ENCODE results near the gene RNF217.

RNF217 gene

GRCh38 chr6:125111219-125111983, 149.2 kb downstream of the RNF217 start:
- Histone ChIP-seq H3K4me3 (no peak overlapping the region), H3K9ac (ENCODE audit: insufficient read length) (no peak overlapping the region), H3K27ac (no peak overlapping the region), H3K36me3 (ENCODE audit: insufficient read depth, low read length) (no peaks in the 10 kb centered on the region), H3K9me3 (ENCODE audit: low read depth, low read length) (peaks cover 3% of the 10 kb centered on the region; the same call in 1 of the 2 replicates)
- DNase-seq (ENCODE audit: low read depth, low spot score), result no peak
- TF ChIP-seq POLR2AphosphoS5 (IDR thresholded peaks at IDR 0.05; ENCODE audit: borderline replicate concordance, low read depth, low read length) (no peak), FOXP2 (optimal IDR thresholded peaks at IDR 0.05; ENCODE audit: control extremely low read depth, extremely low read length, insufficient read depth) (no peak), EZH2 (IDR thresholded peaks at IDR 0.05) (no peak)

- Histone ChIP-seq H3K9me3 (ENCODE audit: low read depth, low read length) (peaks cover 3% of the 10 kb centered on the region; the same call in 1 of the 2 replicates), H3K27ac (no peak overlapping the region), H3K4me3 (no peak overlapping the region), H3K9ac (ENCODE audit: insufficient read length) (no peak overlapping the region), H3K36me3 (ENCODE audit: insufficient read depth, low read length) (no peaks in the 10 kb centered on the region)
- DNase-seq (ENCODE audit: low read depth, low spot score), result no peak
- TF ChIP-seq POLR2AphosphoS5 (IDR thresholded peaks at IDR 0.05; ENCODE audit: borderline replicate concordance, low read depth, low read length) (no peak), EZH2 (IDR thresholded peaks at IDR 0.05) (no peak)
Observed at GRCh38 chr6:125112934-125113333, 150.7 kb downstream of the RNF217 start.

- Histone ChIP-seq H3K36me3 (ENCODE audit: insufficient read depth, low read length) (no peaks in the 10 kb centered on the region), H3K9me3 (ENCODE audit: low read depth, low read length) (peaks cover 3% of the 10 kb centered on the region; the same call in 1 of the 2 replicates), H3K4me3 (no peak overlapping the region), H3K27ac (no peak overlapping the region), H3K9ac (ENCODE audit: insufficient read length) (no peak overlapping the region)
- no peak for TF ChIP-seq FOXP2 (optimal IDR thresholded peaks at IDR 0.05; ENCODE audit: control extremely low read depth, extremely low read length, insufficient read depth)
- no peak for TF ChIP-seq POLR2AphosphoS5 (IDR thresholded peaks at IDR 0.05; ENCODE audit: borderline replicate concordance, low read depth, low read length)
- no peak for TF ChIP-seq EZH2 (IDR thresholded peaks at IDR 0.05)
- DNase-seq (ENCODE audit: low read depth, low spot score), result peak; percentile 35
Observed at GRCh38 chr6:125114248-125114858, 152.1 kb downstream of the RNF217 start.

GRCh38 chr6:125116170-125116569, 153.9 kb downstream of the RNF217 start:
- no peaks in the 10 kb centered on the region for H3K36me3 ChIP-seq (ENCODE audit: insufficient read depth, low read length)
- H3K4me3 ChIP-seq, result no peak overlapping the region
- H3K27ac ChIP-seq, result no peak overlapping the region
- H3K9me3 ChIP-seq (ENCODE audit: low read depth, low read length), result no peaks in the 10 kb centered on the region
- TF ChIP-seq FOXP2 (optimal IDR thresholded peaks at IDR 0.05; ENCODE audit: control extremely low read depth, extremely low read length, insufficient read depth) (no peak), POLR2AphosphoS5 (IDR thresholded peaks at IDR 0.05; ENCODE audit: borderline replicate concordance, low read depth, low read length) (no peak), EZH2 (IDR thresholded peaks at IDR 0.05) (no peak)
- no peak overlapping the region for H3K9ac ChIP-seq (ENCODE audit: insufficient read length)
- no peak for DNase-seq (ENCODE audit: low read depth, low spot score)

- Histone ChIP-seq H3K9me3 (ENCODE audit: low read depth, low read length) (no peaks in the 10 kb centered on the region), H3K36me3 (ENCODE audit: insufficient read depth, low read length) (no peaks in the 10 kb centered on the region), H3K9ac (ENCODE audit: insufficient read length) (no peak overlapping the region), H3K4me3 (no peak overlapping the region), H3K27ac (no peak overlapping the region)
- TF ChIP-seq POLR2AphosphoS5 (IDR thresholded peaks at IDR 0.05; ENCODE audit: borderline replicate concordance, low read depth, low read length) (no peak), FOXP2 (optimal IDR thresholded peaks at IDR 0.05; ENCODE audit: control extremely low read depth, extremely low read length, insufficient read depth) (no peak), EZH2 (IDR thresholded peaks at IDR 0.05) (no peak)
- DNase-seq (ENCODE audit: low read depth, low spot score), result no peak
Observed at GRCh38 chr6:125116710-125117109, 154.5 kb downstream of the RNF217 start.

- H3K36me3 ChIP-seq (ENCODE audit: insufficient read depth, low read length), result no peaks in the 10 kb centered on the region
- H3K27ac ChIP-seq, result no peak overlapping the region
- TF ChIP-seq POLR2AphosphoS5 (IDR thresholded peaks at IDR 0.05; ENCODE audit: borderline replicate concordance, low read depth, low read length) (no peak), FOXP2 (optimal IDR thresholded peaks at IDR 0.05; ENCODE audit: control extremely low read depth, extremely low read length, insufficient read depth) (no peak), EZH2 (IDR thresholded peaks at IDR 0.05) (no peak)
- no peak overlapping the region for H3K4me3 ChIP-seq
- no peak for DNase-seq (ENCODE audit: low read depth, low spot score)
- no peak overlapping the region for H3K9ac ChIP-seq (ENCODE audit: insufficient read length)
- H3K9me3 ChIP-seq (ENCODE audit: low read depth, low read length), result no peaks in the 10 kb centered on the region
Observed at GRCh38 chr6:125117818-125118217, 155.6 kb downstream of the RNF217 start.

GRCh38 chr6:125120054-125120590, 157.9 kb downstream of the RNF217 start:
- no peaks in the 10 kb centered on the region for H3K9me3 ChIP-seq (ENCODE audit: low read depth, low read length)
- no peak for TF ChIP-seq POLR2AphosphoS5 (IDR thresholded peaks at IDR 0.05; ENCODE audit: borderline replicate concordance, low read depth, low read length)
- TF ChIP-seq FOXP2 (optimal IDR thresholded peaks at IDR 0.05; ENCODE audit: control extremely low read depth, extremely low read length, insufficient read depth), result no peak
- no peak for TF ChIP-seq EZH2 (IDR thresholded peaks at IDR 0.05)
- DNase-seq (ENCODE audit: low read depth, low spot score), result no peak
- no peak overlapping the region for H3K9ac ChIP-seq (ENCODE audit: insufficient read length)
- H3K36me3 ChIP-seq (ENCODE audit: insufficient read depth, low read length), result no peaks in the 10 kb centered on the region
- no peak overlapping the region for H3K4me3 ChIP-seq
- no peak overlapping the region for H3K27ac ChIP-seq

GRCh38 chr6:125121894-125122293, 159.7 kb downstream of the RNF217 start:
- H3K4me3 ChIP-seq, result no peak overlapping the region
- no peak overlapping the region for H3K27ac ChIP-seq
- no peaks in the 10 kb centered on the region for H3K9me3 ChIP-seq (ENCODE audit: low read depth, low read length)
- TF ChIP-seq POLR2AphosphoS5 (IDR thresholded peaks at IDR 0.05; ENCODE audit: borderline replicate concordance, low read depth, low read length) (no peak), EZH2 (IDR thresholded peaks at IDR 0.05) (no peak), FOXP2 (optimal IDR thresholded peaks at IDR 0.05; ENCODE audit: control extremely low read depth, extremely low read length, insufficient read depth) (no peak)
- no peak overlapping the region for H3K9ac ChIP-seq (ENCODE audit: insufficient read length)
- DNase-seq (ENCODE audit: low read depth, low spot score), result no peak
- no peaks in the 10 kb centered on the region for H3K36me3 ChIP-seq (ENCODE audit: insufficient read depth, low read length)

Data from SK-N-MC (cell line).